Activated CD4-positive, alpha-beta T cell treated with anti-CD3 and anti-CD28 coated beads, Interleukin-2, amount 50 U/mL, for 24 hours (primary cell): ENCODE data around the gene CDH12.
"Not testable (repeated sequence)": the region's sequence is repeated elsewhere in the genome, so short reads cannot be mapped to it uniquely, and the experiment has no call there.

Experiments
- DNase-seq, 2 donors: peaks; one replicate each; pipeline ENCODE4 v3.0.0-alpha.2; 2020; ENCODE audit warnings: low read depth in 1 of 2, low spot score in 1 of 2

The CDH12 gene

GRCh38 chr5:22051881-22052280 is 801.3 kb downstream of the CDH12 start:
- no peak for DNase-seq

DNA sequence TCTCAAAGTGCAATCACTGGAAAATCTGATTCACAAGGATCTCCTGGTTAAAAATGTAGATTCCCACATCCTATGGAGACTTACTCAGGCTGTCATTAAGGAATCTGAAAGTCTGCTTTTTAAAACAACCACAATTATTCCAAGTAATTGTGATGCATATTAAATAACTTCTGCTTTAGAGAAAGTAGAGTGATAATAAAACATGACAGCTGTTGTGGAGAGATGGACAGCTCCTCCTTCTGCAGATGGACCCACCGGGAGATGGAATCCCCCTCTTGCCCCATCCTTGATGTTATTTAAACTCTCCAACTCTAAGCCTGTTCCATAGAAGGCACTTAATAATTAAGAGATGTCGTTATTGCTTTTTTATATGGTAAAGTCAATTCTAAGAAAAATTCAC is 802.2 kb downstream of the CDH12 start:
- DNase-seq, result no peak

- DNase-seq, result no peak
Measured at GRCh38 chr5:22044229-22044628, 808.9 kb downstream of the CDH12 start.

- no peak for DNase-seq
Measured at GRCh38 chr5:22036061-22036460, 817.1 kb downstream of the CDH12 start.

DNA sequence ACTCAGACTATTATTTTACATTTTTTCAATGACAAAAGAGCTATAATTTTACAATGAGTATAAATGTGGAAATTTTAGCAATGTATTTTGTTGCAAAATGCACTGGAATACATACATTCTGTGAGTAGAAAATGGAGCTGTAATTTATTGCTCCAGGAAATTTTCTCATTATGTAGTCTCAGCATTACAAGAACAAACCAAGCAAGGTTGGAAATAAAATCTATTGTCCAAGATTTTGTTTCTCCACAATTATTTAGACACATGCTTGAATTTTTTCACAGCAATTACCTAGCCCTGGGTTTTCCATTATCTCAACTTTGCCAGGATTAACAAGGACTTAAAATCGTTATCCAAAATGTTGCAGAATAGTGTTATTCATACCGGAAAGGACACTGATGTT is 820.1 kb downstream of the CDH12 start:
- no peak for DNase-seq

GRCh38 chr5:22023784-22024183 is 829.4 kb downstream of the CDH12 start:
- no peak for DNase-seq

DNA sequence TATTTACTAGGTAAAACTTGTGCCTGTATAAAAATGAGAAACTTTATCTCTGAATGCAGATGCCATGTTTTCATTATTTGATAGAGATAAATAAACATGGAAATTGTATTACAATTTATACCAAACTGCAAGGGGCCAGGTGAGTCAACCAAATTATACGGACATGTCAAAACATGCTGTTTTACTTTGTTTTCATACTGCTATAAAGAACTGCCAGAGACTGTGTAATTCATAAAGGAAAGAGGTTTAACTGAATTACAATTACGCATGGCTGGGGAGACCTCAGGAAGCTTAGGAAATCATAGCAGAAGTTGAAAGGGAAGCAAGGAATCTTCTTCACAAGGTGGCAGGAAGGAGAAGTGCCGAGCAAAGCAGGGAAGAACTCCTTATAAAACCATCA is 840.3 kb downstream of the CDH12 start:
- not testable (repeated sequence) for DNase-seq

GRCh38 chr5:22010808-22011207 is 842.3 kb downstream of the CDH12 start:
- DNase-seq, result not testable (repeated sequence)

DNA sequence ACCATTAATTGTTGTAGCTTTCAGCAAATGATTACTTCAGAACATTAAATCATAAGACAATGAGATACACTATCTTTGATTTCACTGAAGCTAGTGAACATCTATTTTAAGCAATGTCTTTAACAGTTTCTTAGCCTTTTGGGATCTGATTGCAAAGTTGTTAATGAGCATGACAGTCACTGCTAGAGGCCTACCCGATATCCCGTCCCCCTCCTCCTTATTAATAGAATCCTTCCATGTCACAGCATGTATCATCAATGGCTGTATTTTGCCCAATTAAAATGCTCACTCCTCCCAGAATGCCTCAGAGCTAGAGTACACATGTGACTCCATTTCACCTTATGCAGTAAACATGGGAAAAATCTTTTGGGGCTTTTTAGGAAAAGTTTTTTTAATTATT is 852.0 kb downstream of the CDH12 start:
- not testable (repeated sequence) for DNase-seq

- DNase-seq, result not testable (repeated sequence)
Measured at GRCh38 chr5:21985799-21986198, 867.3 kb downstream of the CDH12 start.

GRCh38 chr5:21951571-21951970 is 901.6 kb downstream of the CDH12 start:
- not testable (repeated sequence) for DNase-seq

DNA sequence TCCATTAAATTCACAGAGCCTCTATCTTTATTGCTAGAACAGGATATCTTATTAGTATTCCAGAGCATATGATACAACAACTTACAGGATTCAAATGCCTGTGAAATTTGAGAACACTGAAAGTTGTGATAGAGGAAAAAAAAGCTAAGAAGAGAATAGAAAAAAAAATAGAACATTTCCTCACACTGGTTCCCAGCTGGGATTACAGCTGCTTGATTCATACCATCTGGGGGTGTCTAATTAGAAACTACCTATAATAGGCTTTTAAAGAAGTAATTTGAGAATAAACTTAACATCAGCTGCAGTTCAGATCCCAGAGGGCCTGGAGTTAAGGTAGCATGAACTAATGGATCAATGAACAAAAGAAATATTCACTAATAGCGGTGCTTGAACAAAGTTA is 922.0 kb downstream of the CDH12 start:
- DNase-seq, result no peak

- DNase-seq, result no peak
Measured at GRCh38 chr5:21919414-21920022, 933.6 kb downstream of the CDH12 start.

DNA sequence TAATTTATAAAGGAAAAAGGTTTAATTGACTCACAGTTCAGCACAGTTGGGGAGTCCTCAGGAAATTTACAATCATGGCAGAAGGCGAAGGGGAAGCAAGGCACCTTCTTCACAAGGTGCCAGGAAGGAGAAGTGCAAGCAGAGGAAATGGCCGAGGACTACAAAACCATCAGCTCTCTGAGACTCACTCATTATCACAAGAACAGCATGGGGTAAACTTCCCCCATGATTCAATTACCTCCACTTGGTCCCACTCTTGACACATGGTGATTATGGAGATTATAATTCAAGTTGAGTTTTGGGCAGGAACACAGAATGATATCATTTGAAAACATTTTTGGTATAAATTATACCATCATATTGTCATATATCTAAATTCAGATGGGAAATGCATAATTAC is 934.7 kb downstream of the CDH12 start:
- DNase-seq, result no peak

DNA sequence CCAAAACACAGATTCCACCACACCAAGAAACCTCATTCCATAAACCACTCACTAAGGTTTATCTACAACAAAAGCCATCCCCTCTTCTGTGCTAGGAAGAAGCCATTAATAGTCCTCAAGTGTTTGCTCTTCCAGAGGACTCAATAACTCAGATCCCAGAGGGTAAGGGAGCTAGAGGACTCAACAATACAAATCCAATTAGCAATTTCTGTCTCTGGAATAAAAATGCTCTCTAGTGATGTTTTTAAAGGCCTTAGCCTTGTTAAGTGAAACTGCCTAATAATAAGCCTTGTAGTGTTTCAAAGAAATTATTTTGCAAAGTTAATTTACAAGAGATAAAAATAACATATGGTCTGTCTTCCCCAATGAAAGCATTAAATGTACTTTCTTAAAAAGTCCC is 942.4 kb downstream of the CDH12 start:
- no peak for DNase-seq

- DNase-seq, result no peak
Measured at GRCh38 chr5:21895766-21896350, 957.3 kb downstream of the CDH12 start.

- DNase-seq, result no peak
Measured at GRCh38 chr5:21893161-21893560, 960.0 kb downstream of the CDH12 start.

DNA sequence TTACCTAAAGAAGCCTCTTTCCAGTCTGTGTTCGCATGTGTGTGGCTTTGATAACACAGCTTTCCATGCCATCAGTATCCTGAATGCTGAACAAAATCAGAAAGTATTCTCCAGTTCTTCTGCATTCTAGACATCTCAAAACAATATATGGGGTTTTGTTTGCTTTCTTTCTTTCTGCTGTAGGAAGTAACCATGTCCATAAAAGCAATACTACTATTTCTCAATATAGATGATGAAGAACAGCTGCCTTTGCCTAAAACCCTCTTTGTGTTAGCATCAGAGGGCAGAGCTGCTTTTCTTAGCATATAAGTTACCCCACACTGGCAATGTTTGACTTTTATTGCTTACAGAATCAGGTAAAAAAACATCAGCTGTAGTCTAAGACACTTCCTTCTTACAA is 963.6 kb downstream of the CDH12 start:
- no peak for DNase-seq

GRCh38 chr5:21882074-21882745 is 970.9 kb downstream of the CDH12 start:
- DNase-seq, result no peak

DNA sequence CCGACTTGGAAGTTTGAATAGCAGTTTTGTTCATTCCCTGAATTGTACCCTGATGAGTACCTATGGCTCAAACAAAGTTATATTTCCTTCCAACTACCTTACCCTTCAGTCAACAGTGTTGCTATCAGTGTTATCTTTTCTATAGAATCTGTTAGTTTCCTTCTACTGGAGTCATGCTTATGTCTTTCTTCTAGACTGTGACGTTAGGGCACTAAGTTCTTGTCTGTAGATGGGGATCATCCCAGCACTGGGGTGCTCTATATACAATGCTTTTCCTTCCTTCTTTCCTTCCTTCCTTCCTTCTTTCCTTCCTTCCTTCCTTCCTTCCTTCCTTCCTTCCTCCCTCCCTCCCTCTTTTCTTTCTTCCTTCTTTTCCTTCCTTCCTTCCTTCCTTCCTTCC is 973.0 kb downstream of the CDH12 start:
- DNase-seq, result no peak

DNA sequence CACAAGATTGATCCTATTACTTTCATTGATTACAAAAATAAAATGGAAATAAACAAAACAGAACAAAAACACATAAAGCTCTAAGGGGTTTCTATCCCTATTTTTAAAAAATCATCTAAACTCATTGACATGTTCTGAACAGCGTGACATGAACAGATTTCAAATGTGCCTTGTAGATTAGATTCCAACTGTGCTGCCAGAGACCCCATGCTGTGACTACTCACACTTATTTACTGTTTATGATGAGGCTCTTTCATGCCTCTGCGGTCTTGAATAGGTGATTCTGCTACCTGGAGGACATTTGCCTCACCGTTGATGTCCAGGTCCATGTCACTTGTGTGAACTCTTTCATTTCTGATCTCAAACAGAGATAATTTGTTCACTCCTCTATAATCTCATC is 990.2 kb downstream of the CDH12 start:
- DNase-seq, result no peak

- no peak for DNase-seq
Measured at GRCh38 chr5:21858441-21858840, 994.7 kb downstream of the CDH12 start.

GRCh38 chr5:21856987-21857386 is 996.2 kb downstream of the CDH12 start:
- no peak for DNase-seq
